ENCODE measurements around the gene NSFL1C.

- TF ChIP-seq CTCF (IDR thresholded peaks at IDR 0.05; ENCODE audit: poor library complexity): no peak
- TF ChIP-seq EZH2 (IDR thresholded peaks at IDR 0.05; ENCODE audit: borderline replicate concordance): no peak
Observed at GRCh38 chr20:1471242-1471641, 4.6 kb upstream of the NSFL1C start.

Measured in hepatocyte (in vitro differentiated cells).